T follicular helper cell (primary cell): Measurements from ENCODE around the gene PER1.
A peak's percentile ranks its signal among the peaks of the same experiment; 100 is the strongest.

Experiments used
- DNase-seq: peaks from one replicate; pipeline ENCODE4 v3.0.0-alpha.2; 2020; ENCODE audit warnings: low read depth

The PER1 gene

GRCh38 chr17:8154608-8155155 is 2.5 kb upstream of the PER1 start:
- no peak for DNase-seq

DNA sequence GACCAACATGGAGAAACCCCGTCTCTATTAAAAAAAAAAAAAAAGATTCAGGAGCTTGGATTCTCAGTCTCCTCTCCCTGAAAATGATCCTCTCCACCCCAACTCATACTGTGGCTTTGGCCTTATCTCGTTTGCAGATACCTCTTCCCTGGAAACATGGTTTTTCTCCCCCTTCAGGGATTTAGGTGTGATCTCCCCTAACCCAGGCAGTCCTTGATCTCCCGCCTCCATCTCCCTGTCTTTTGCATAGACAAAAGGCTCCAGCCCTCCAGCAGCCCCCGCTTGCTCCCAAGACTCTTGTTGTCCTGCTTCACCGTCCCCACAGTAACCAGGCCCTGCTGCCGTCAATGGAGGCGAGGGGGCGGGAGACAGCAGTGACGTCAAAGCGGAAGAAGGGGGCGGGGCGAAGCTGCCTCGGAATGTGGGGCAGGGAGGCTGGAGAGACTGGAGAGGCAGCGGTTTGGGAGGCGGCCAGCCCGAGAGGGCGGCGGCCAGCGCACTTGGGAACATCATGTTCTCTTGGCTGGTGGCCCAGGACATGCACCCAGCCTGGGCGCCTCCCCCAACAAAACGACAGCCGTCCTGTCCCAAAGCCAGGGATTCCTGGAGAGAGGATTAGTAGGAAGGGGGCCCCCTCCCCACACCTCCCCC is 1.9 kb upstream of the PER1 start:
- DNase-seq = peak; percentile 92

- no peak for DNase-seq
These were observed 1.3 kb upstream of the PER1 start for GRCh38 chr17:8153525-8153956.

- no peak for DNase-seq
These were observed 837 bp upstream of the PER1 start for GRCh38 chr17:8153031-8153451.

DNA sequence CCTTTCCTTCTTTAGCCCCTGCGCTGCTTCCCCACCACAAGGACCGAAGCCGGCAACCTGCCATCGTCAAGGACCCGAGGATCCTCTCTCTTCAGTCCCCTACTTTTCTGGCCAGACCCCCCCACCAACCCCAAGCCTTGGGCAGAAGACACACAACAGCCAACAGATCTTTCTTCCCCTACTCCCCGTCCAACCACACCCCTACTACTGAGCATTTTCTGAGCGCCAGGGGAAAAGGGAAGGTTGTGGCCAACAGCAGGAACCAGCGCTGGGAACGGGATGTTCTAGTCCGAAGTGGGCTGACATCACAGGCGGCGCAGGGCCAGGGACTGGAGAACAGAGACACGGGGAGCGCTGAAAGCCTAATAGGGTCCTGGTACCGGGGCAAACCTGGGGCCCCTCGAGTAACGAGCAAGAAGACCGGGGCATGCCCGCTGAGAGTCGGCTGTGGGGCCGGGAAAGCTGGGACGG is 528 bp downstream of the PER1 start:
- no peak for DNase-seq

- DNase-seq = peak; percentile 86
These were observed 1.0 kb downstream of the PER1 start for GRCh38 chr17:8151120-8151640.

DNA sequence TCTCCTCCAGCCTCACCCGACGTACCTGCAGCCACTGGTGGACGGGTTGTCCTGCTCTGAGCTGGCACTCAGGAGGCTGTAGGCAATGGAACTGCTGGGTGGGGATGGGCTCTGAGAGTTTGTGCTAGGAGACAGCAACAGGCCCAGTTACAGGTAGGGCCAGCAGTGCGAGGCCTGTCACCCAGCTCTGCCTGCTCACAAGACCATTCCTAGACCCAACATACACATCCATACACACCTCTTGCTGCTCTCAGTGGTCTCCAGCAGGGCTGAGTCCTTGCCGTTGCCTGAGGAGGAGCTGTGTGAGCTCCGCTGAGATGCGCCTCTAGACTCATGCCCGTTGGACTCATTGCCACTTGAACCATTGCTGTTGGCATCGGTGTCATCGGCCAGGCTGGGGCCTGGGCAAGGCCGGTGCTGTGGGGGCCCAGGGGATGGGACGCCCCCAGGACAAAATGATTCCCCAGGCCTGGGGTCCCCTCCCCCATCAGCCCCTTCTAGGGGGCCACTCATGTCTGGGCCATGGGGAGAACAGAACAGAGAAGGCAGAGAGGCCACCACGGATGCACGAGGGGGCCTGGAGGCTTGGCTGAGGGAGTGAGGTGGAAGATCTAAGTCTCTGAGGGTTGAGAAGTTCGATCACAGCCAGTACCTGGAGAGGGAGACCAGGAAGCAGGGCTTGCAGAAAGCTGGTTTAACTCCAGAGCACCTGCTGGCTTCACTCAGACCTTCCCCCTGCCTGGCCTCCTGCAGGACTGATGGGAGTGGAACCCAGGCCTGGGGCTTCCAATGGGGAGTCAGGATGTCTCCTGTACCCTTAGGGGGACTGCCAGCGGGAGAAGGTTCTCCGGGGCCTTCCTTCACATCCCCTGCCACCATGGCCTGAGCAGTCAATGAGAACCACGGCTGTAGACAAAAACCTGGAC is 1.7 kb downstream of the PER1 start:
- DNase-seq = no peak

DNA sequence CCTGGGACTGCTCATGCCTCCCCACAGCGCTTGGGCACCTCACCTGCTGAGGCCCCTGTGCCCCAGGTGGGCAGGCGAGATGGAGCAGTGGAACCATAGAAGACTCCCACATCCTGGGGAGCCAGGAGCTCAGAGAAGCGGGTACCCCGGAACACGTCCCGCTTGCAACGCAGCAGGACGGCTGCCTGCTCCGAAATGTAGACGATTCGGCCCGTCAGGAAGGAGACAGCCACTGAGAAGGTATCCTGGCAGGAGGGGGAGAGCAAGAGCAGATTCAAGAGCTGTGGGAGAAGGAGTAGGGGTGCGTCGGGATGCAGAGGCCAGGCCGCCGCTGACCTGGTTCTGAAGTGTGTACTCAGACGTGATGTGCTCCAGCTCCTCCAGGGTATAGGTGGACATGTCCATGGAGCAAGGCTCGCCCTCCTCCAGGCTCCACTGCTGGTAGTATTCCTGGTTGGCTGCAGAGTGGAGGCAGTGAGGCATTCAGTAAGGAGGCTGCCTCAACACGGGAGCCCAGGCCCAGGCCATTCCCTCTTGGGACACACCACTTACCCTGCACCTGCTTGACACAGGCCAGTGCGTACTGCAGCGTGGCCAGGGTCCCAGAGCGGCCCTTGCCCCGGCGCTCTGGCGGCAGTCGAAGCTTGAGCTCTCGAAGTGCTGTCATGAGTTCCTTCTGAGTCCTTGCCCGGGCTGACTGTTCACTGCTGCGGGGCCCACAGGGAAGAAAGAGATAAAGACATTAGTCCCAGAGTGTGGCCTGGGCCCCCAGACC is 2.6 kb downstream of the PER1 start:
- no peak for DNase-seq

DNA sequence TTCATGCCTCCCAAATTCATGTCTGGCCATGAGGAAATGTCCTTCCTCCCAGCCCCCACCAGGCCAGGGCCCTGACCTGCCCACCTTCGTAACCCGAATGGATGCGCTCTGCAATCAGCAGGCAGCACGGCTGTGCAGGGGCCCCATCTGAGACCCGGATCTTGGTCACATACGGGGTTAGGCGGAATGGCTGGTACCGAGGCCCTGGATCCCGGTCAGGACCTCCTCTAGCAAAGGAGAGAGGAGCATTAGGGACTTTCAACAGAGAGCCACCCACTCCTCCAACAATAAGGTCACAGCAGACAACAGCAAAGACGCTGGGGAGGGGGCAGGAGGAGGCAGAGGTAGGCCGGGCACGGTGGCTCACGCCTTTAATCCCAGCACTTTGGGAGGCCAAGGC is 3.6 kb downstream of the PER1 start:
- DNase-seq = no peak

GRCh38 chr17:8147805-8148404 is 4.3 kb downstream of the PER1 start:
- no peak for DNase-seq

- DNase-seq = no peak
These were observed 4.9 kb downstream of the PER1 start for GRCh38 chr17:8147141-8147804.

DNA sequence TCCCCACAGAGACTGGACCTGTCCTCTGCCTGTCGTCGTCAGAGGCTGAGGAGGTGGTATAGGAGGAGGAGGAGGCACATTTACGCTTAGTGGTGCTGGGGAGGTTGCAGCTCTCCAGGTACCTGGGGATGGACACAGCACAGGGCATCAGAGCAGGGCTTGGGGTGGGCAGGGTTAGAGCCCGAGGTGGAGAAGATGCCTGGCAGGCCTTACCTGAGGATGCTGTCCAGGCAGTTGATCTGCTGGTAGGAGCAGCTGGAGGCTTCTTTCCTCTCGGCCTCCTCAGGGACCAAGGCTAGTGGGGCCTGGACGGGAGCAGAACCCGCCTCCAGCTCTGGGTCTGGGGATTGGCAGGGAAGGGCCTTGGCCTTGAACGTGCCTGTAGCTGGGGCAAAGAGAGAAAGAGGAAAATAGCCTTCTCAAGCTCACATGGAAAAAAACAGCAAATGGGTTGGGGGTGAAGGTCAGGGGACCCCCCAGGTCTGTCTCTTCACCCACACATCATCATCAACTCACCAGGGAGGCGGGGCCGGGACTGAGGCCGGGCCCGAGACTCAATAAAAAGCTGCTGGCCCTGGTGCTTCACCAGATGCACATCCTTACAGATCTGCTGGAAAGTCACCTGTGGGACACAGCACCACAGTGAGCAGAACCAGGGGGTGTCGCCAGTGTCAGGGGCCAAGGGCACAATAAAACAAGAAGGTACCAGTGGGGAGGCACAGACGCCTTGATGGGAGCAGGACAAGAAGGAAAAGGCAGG is 5.6 kb downstream of the PER1 start:
- DNase-seq = no peak

DNA sequence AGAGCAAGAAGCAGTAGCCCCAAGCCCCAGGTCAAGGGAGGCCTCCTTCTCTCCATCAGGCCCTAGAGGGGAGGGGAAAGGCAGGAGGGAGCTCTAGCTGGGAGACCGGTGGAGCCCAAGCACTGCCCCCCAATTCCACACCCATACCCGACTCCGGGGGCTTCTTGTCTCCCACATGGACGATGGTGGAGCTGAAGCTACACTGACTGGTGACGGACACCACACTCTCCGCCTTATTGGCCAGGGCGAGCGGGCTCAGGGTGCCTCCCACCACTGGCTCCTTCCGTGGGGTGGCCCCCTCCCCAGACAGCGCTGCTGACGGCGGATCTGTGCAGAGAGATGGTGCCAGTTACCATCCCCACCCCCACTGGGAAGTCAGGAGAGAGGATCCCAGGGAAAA is 6.4 kb downstream of the PER1 start:
- DNase-seq = no peak

DNA sequence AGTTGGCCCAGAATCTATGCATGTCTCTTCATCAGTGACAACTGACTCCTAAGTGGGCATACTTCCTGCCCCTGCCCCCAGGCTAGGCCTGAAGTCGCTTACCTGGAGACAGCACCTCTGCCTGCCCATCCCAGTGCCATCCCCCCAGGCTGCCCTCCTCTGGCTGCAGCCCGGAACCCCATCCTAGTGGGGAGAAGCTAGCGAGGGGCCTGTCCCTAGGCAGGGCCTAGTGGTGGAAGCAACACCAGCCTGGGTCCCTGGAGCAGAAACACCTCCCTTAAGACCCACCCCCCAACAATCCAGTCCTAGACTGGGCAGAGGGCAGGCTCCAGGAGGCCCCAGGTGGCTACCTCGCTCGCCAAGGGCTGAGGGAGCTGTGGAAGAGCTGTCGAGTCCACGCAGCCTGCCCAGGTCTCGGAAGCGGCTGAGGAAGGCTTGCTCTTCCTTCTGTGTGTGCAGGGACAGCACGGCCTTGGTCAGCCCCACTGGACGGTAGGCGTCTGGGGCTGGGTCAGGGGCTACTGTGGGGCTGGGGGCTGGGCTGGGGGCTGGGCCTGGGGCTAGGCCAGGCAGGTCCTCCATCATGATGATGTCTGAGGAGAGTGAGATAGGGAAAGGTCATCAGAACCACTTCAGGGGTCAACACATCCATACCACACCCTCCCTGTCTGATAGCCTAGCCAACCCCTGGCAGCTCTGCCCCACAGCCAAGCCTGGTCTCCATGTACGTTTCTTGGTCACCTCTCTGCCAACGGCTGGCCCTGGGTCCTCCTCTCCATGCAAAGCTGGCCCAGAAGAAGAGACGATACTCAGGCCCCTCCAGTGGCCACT is 7.6 kb downstream of the PER1 start:
- DNase-seq = no peak

- DNase-seq = no peak
These were observed 8.4 kb downstream of the PER1 start for GRCh38 chr17:8143581-8144400.

GRCh38 chr17:8142887-8143580 is 9.2 kb downstream of the PER1 start:
- DNase-seq = no peak

DNA sequence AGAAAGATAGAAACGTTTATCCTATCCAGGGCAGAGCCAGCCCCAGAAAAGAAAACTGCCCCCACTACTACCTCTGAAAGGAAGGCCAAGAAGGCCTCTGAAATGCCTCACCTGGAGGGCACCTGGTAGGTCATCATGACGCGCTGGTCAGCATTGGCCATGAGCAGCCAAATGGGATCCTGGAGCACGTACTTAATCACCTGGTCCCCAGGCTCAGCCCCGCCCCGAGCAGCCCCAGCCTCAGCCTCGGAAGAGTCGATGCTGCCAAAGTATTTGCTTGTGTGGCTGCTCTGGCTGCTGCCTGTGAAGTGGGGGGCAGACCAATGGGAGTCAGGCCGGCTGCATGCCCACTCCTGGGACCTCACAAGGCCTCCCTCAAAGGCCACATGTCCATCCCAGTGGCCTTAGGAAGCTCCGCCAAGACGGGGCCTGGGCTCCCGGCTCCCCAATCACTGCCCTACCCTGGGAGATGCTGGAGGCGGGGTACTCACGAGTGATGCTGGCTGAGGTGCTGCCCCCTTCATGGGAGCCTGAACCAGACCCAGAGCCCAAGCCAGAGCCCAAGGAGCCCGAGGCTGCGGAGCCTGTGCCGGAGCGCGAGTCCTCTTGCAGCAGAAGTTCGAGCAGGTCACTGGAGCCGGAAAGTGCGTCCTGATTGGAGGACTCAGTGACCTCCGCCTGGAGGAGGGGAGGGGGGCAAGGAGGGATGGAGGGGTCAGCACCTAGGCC is 9.9 kb downstream of the PER1 start:
- no peak for DNase-seq
